ENCODE measurements around the gene NRG3. TPM values are rescaled to one million over a fixed set of nuclear protein-coding genes. Genes with fewer than 3 reads are reported as not detected.

Gene NRG3
- total RNA-seq, 1 experiment from 2014 or later = not detected

GRCh38 chr10:82213784-82214183 is 338.8 kb downstream of the NRG3 start:
- no peak overlapping the region for H3K27ac ChIP-seq
- DNase-seq = no peak
- no peaks in the 10 kb centered on the region for H3K9me3 ChIP-seq (replicated peaks)
- H3K36me3 ChIP-seq = no peaks in the 10 kb centered on the region
- no peak overlapping the region for H3K4me3 ChIP-seq
- no peaks in the 10 kb centered on the region for H3K27me3 ChIP-seq
- no peaks in the 10 kb centered on the region for H3K4me1 ChIP-seq

GRCh38 chr10:82221056-82221455 is 346.1 kb downstream of the NRG3 start:
- H3K9me3 ChIP-seq (replicated peaks) = no peaks in the 10 kb centered on the region
- H3K36me3 ChIP-seq = no peaks in the 10 kb centered on the region
- no peak for DNase-seq
- no peak overlapping the region for H3K4me3 ChIP-seq
- H3K27ac ChIP-seq = no peak overlapping the region
- H3K4me1 ChIP-seq = no peaks in the 10 kb centered on the region
- H3K27me3 ChIP-seq = no peaks in the 10 kb centered on the region

GRCh38 chr10:82221601-82222149 is 346.7 kb downstream of the NRG3 start:
- Histone ChIP-seq H3K4me1 (no peaks in the 10 kb centered on the region), H3K36me3 (no peaks in the 10 kb centered on the region), H3K27ac (no peak overlapping the region), H3K27me3 (no peaks in the 10 kb centered on the region), H3K4me3 (no peak overlapping the region), H3K9me3 (replicated peaks) (no peaks in the 10 kb centered on the region)
- peak in 1 of 2 experiments; percentile 4 for DNase-seq

GRCh38 chr10:82228701-82229100 is 353.7 kb downstream of the NRG3 start:
- no peaks in the 10 kb centered on the region for H3K27me3 ChIP-seq
- no peak for DNase-seq
- H3K4me3 ChIP-seq = no peak overlapping the region
- no peaks in the 10 kb centered on the region for H3K9me3 ChIP-seq (replicated peaks)
- no peaks in the 10 kb centered on the region for H3K36me3 ChIP-seq
- no peak overlapping the region for H3K27ac ChIP-seq
- no peaks in the 10 kb centered on the region for H3K4me1 ChIP-seq

- Histone ChIP-seq H3K9me3 (replicated peaks) (no peaks in the 10 kb centered on the region), H3K27ac (no peak overlapping the region), H3K4me1 (no peaks in the 10 kb centered on the region), H3K4me3 (no peak overlapping the region), H3K27me3 (no peaks in the 10 kb centered on the region), H3K36me3 (no peaks in the 10 kb centered on the region)
- no peak for DNase-seq
Observed at GRCh38 chr10:82234173-82234572, 359.2 kb downstream of the NRG3 start.

GRCh38 chr10:82236084-82236731 is 361.2 kb downstream of the NRG3 start:
- no peaks in the 10 kb centered on the region for H3K9me3 ChIP-seq (replicated peaks)
- no peak for DNase-seq
- H3K27me3 ChIP-seq = no peaks in the 10 kb centered on the region
- no peak overlapping the region for H3K4me3 ChIP-seq
- H3K27ac ChIP-seq = no peak overlapping the region
- H3K4me1 ChIP-seq = no peaks in the 10 kb centered on the region
- no peaks in the 10 kb centered on the region for H3K36me3 ChIP-seq

GRCh38 chr10:82238291-82238690 is 363.3 kb downstream of the NRG3 start:
- DNase-seq = no peak
- H3K27ac ChIP-seq = no peak overlapping the region

GRCh38 chr10:82240408-82240807 is 365.4 kb downstream of the NRG3 start:
- Histone ChIP-seq H3K27me3 (no peaks in the 10 kb centered on the region), H3K4me1 (no peaks in the 10 kb centered on the region), H3K4me3 (no peak overlapping the region), H3K27ac (no peak overlapping the region), H3K9me3 (replicated peaks) (no peaks in the 10 kb centered on the region), H3K36me3 (no peaks in the 10 kb centered on the region)
- no peak for DNase-seq

More at GRCh38 chr10:82238291-82238690, 363.3 kb downstream of the NRG3 start:
- no peaks in the 10 kb centered on the region for H3K27me3 ChIP-seq
- H3K4me1 ChIP-seq = no peaks in the 10 kb centered on the region
- no peaks in the 10 kb centered on the region for H3K9me3 ChIP-seq (replicated peaks)
- H3K36me3 ChIP-seq = no peaks in the 10 kb centered on the region
- H3K4me3 ChIP-seq = no peak overlapping the region

- Histone ChIP-seq H3K27me3 (no peaks in the 10 kb centered on the region), H3K27ac (no peak overlapping the region), H3K4me1 (no peaks in the 10 kb centered on the region), H3K4me3 (no peak overlapping the region), H3K9me3 (replicated peaks) (no peaks in the 10 kb centered on the region), H3K36me3 (no peaks in the 10 kb centered on the region)
- DNase-seq = no peak
Observed at GRCh38 chr10:82242778-82243177, 367.8 kb downstream of the NRG3 start.

- Histone ChIP-seq H3K4me3 (no peak overlapping the region), H3K36me3 (no peaks in the 10 kb centered on the region), H3K9me3 (replicated peaks) (no peaks in the 10 kb centered on the region), H3K4me1 (no peaks in the 10 kb centered on the region), H3K27me3 (no peaks in the 10 kb centered on the region), H3K27ac (no peak overlapping the region)
- DNase-seq = no peak
Observed at GRCh38 chr10:82245157-82245556, 370.2 kb downstream of the NRG3 start.

- H3K27ac ChIP-seq = no peak overlapping the region
- H3K9me3 ChIP-seq (replicated peaks) = no peaks in the 10 kb centered on the region
- H3K4me1 ChIP-seq = no peaks in the 10 kb centered on the region
- H3K4me3 ChIP-seq = no peak overlapping the region
- no peaks in the 10 kb centered on the region for H3K36me3 ChIP-seq
- H3K27me3 ChIP-seq = no peaks in the 10 kb centered on the region
- no peak for DNase-seq
Observed at GRCh38 chr10:82245906-82246560, 371.0 kb downstream of the NRG3 start.

GRCh38 chr10:82249141-82249540 is 374.1 kb downstream of the NRG3 start:
- no peak overlapping the region for H3K27ac ChIP-seq
- no peak overlapping the region for H3K4me3 ChIP-seq
- DNase-seq = no peak
- no peaks in the 10 kb centered on the region for H3K27me3 ChIP-seq
- H3K4me1 ChIP-seq = no peaks in the 10 kb centered on the region
- H3K36me3 ChIP-seq = no peaks in the 10 kb centered on the region
- no peaks in the 10 kb centered on the region for H3K9me3 ChIP-seq (replicated peaks)

GRCh38 chr10:82251222-82251906 is 376.4 kb downstream of the NRG3 start:
- Histone ChIP-seq H3K9me3 (replicated peaks) (no peaks in the 10 kb centered on the region), H3K4me3 (no peak overlapping the region), H3K27ac (no peak overlapping the region), H3K36me3 (no peaks in the 10 kb centered on the region), H3K27me3 (no peaks in the 10 kb centered on the region), H3K4me1 (no peaks in the 10 kb centered on the region)
- no peak for DNase-seq

GRCh38 chr10:82252081-82252480 is 377.1 kb downstream of the NRG3 start:
- no peak overlapping the region for H3K4me3 ChIP-seq
- no peaks in the 10 kb centered on the region for H3K36me3 ChIP-seq
- no peak for DNase-seq
- no peak overlapping the region for H3K27ac ChIP-seq
- no peaks in the 10 kb centered on the region for H3K9me3 ChIP-seq (replicated peaks)
- no peaks in the 10 kb centered on the region for H3K27me3 ChIP-seq
- H3K4me1 ChIP-seq = no peaks in the 10 kb centered on the region

GRCh38 chr10:82254237-82254636 is 379.2 kb downstream of the NRG3 start:
- Histone ChIP-seq H3K9me3 (replicated peaks) (no peaks in the 10 kb centered on the region), H3K27ac (no peak overlapping the region), H3K36me3 (no peaks in the 10 kb centered on the region), H3K4me1 (no peaks in the 10 kb centered on the region), H3K4me3 (no peak overlapping the region), H3K27me3 (no peaks in the 10 kb centered on the region)
- no peak for DNase-seq
